Measurements from ENCODE around the gene ZNF205.

Gene ZNF205

GRCh38 chr16:3118204-3118790 is 5.9 kb downstream of the ZNF205 start:
- TF ChIP-seq CTCF (IDR thresholded peaks at IDR 0.05; ENCODE audit: extremely low read depth, insufficient read depth, missing control alignments), result no peak
- in situ Hi-C loops (cut with MboI; ENCODE audit: low pct_unique_long_range_greater_than_20kb, low sequenced_read_pairs, unreplicated experiment), result no loop called here
- DNase-seq (ENCODE audit: low spot score), result no peak

GRCh38 chr16:3118846-3119245 is 6.5 kb downstream of the ZNF205 start:
- in situ Hi-C loops (cut with MboI; ENCODE audit: low pct_unique_long_range_greater_than_20kb, low sequenced_read_pairs, unreplicated experiment), result no loop called here
- TF ChIP-seq CTCF (IDR thresholded peaks at IDR 0.05; ENCODE audit: extremely low read depth, insufficient read depth, missing control alignments), result no peak
- DNase-seq (ENCODE audit: low spot score), result no peak

GRCh38 chr16:3119286-3119685 is 6.9 kb downstream of the ZNF205 start:
- in situ Hi-C loops (cut with MboI; ENCODE audit: low pct_unique_long_range_greater_than_20kb, low sequenced_read_pairs, unreplicated experiment), result no loop called here
- no peak for DNase-seq (ENCODE audit: low spot score)
- no peak for TF ChIP-seq CTCF (IDR thresholded peaks at IDR 0.05; ENCODE audit: extremely low read depth, insufficient read depth, missing control alignments)

- in situ Hi-C loops (cut with MboI; ENCODE audit: low pct_unique_long_range_greater_than_20kb, low sequenced_read_pairs, unreplicated experiment), result no loop called here
- no peak for DNase-seq (ENCODE audit: low spot score)
- TF ChIP-seq CTCF (IDR thresholded peaks at IDR 0.05; ENCODE audit: extremely low read depth, insufficient read depth, missing control alignments), result no peak
Measured at GRCh38 chr16:3119701-3120408, 7.5 kb downstream of the ZNF205 start.

- DNase-seq (ENCODE audit: low spot score), result no peak
- in situ Hi-C loops (cut with MboI; ENCODE audit: low pct_unique_long_range_greater_than_20kb, low sequenced_read_pairs, unreplicated experiment), result no loop called here
- TF ChIP-seq CTCF (IDR thresholded peaks at IDR 0.05; ENCODE audit: extremely low read depth, insufficient read depth, missing control alignments), result no peak
Measured at GRCh38 chr16:3120435-3120834, 8.0 kb downstream of the ZNF205 start.

- no peak for TF ChIP-seq CTCF (IDR thresholded peaks at IDR 0.05; ENCODE audit: extremely low read depth, insufficient read depth, missing control alignments)
- in situ Hi-C loops (cut with MboI; ENCODE audit: low pct_unique_long_range_greater_than_20kb, low sequenced_read_pairs, unreplicated experiment), result no loop called here
- no peak for DNase-seq (ENCODE audit: low spot score)
Measured at GRCh38 chr16:3121851-3122467, 9.6 kb downstream of the ZNF205 start.

Measured in GM13977 (cell line).